H9 (cell line): ENCODE measurements around the gene EFCAB11. TPM values are rescaled to one million over a fixed set of nuclear protein-coding genes. Genes with fewer than 3 reads are reported as not detected.

ENCODE experiments used
- DNase-seq: peaks from one replicate; pipeline ENCODE4 v3.0.0-alpha.2; 2017
- H2AFZ ChIP-seq: one replicate; pipeline ENCODE4 v1.6.1; 2013; ENCODE audit warnings: mild to moderate bottlenecking, low read length, control low read depth, moderate library complexity
- H2AK5ac ChIP-seq: 2 replicates; pipeline ENCODE4 v1.6.1; 2013; ENCODE audit warnings: low read length, control low read depth, mixed read lengths; ENCODE audit not compliant: insufficient read length
- H2BK120ac ChIP-seq: one replicate; pipeline ENCODE4 v1.6.1; 2013; ENCODE audit warnings: low read depth, mild to moderate bottlenecking, low read length, control low read depth, inconsistent platforms; ENCODE audit not compliant: poor library complexity, severe bottlenecking
- H2BK12ac ChIP-seq: 2 replicates; pipeline ENCODE4 v1.6.1; 2013; ENCODE audit warnings: low read length, control low read depth, mixed read lengths, low read depth; ENCODE audit not compliant: insufficient read length
- H2BK15ac ChIP-seq: 2 replicates; pipeline ENCODE4 v1.6.1; 2013; ENCODE audit warnings: low read depth, low read length, control low read depth
- H2BK20ac ChIP-seq: one replicate; pipeline ENCODE4 v1.6.1; 2013; ENCODE audit warnings: low read depth, mild to moderate bottlenecking, low read length, control low read depth, inconsistent platforms; ENCODE audit not compliant: poor library complexity, severe bottlenecking
- H2BK5ac ChIP-seq: 2 replicates; pipeline ENCODE4 v1.6.1; 2013; ENCODE audit warnings: low read length, control low read depth, mixed read lengths; ENCODE audit not compliant: insufficient read length
- H3K14ac ChIP-seq: 2 replicates; pipeline ENCODE4 v1.6.1; 2013; ENCODE audit warnings: low read length, control low read depth; ENCODE audit not compliant: insufficient read depth
- H3K18ac ChIP-seq: 2 replicates; pipeline ENCODE4 v1.6.1; 2013; ENCODE audit warnings: low read depth, mild to moderate bottlenecking, mixed read lengths, low read length, control low read depth; ENCODE audit not compliant: insufficient read length
- H3K23ac ChIP-seq: 2 replicates; pipeline ENCODE4 v1.6.1; 2013; ENCODE audit warnings: low read length, control low read depth, mixed read lengths, low read depth; ENCODE audit not compliant: insufficient read length
- H3K23me2 ChIP-seq: 2 replicates; pipeline ENCODE4 v1.6.1; 2013; ENCODE audit warnings: low read depth, mild to moderate bottlenecking, mixed read lengths, low read length, control low read depth; ENCODE audit not compliant: insufficient read length, poor library complexity, severe bottlenecking
- H3K27ac ChIP-seq: 2 replicates; pipeline ENCODE4 v1.5.1; 2013; ENCODE audit warnings: low read length, control low read depth, mixed read lengths, low read depth; ENCODE audit not compliant: insufficient read length
- H3K27me3 ChIP-seq: 2 replicates; pipeline ENCODE4 v1.6.1; 2013; ENCODE audit warnings: low read length, control low read depth, inconsistent platforms; ENCODE audit not compliant: insufficient read depth
- H3K4ac ChIP-seq: 2 replicates; pipeline ENCODE4 v1.6.1; 2013; ENCODE audit warnings: low read depth, mild to moderate bottlenecking, control low read depth, inconsistent platforms, low read length, moderate library complexity
- H3K4me1 ChIP-seq: 2 replicates; pipeline ENCODE4 v1.6.1; 2013; ENCODE audit warnings: low read length, control low read depth, inconsistent platforms; ENCODE audit not compliant: insufficient read depth
- H3K4me2 ChIP-seq: 2 replicates; pipeline ENCODE4 v1.6.1; 2013; ENCODE audit warnings: low read length, control low read depth, mixed read lengths; ENCODE audit not compliant: insufficient read length, insufficient read depth
- H3K56ac ChIP-seq: 2 replicates; pipeline ENCODE4 v1.6.1; 2013; ENCODE audit warnings: low read depth, mild to moderate bottlenecking, mixed read lengths, low read length, control low read depth; ENCODE audit not compliant: insufficient read length
- H3K79me1 ChIP-seq: 2 replicates; pipeline ENCODE4 v1.6.1; 2013; ENCODE audit warnings: low read depth, mild to moderate bottlenecking, moderate library complexity, low read length, control low read depth, inconsistent platforms; ENCODE audit not compliant: insufficient read depth, poor library complexity, severe bottlenecking
- H3K79me2 ChIP-seq: 2 replicates; pipeline ENCODE4 v1.6.1; 2013; ENCODE audit warnings: low read length, control low read depth, inconsistent platforms; ENCODE audit not compliant: insufficient read depth
- H3K9ac ChIP-seq: 2 replicates; pipeline ENCODE4 v1.6.1; 2013; ENCODE audit warnings: low read length, control low read depth, mixed read lengths; ENCODE audit not compliant: insufficient read length; ENCODE audit errors: extremely low read depth
- H3K9me3 ChIP-seq: one replicate; pipeline ENCODE4 v1.6.1; 2013; ENCODE audit warnings: low read depth, low read length, inconsistent platforms; ENCODE audit not compliant: control insufficient read depth
- H3T11ph ChIP-seq: one replicate; pipeline ENCODE4 v1.6.1; 2013; ENCODE audit warnings: mild to moderate bottlenecking, low read length, control low read depth, inconsistent platforms
- H4K20me1 ChIP-seq: one replicate; pipeline ENCODE4 v1.6.1; 2013; ENCODE audit not compliant: control insufficient read depth, insufficient read length, insufficient read depth
- H4K5ac ChIP-seq: 2 replicates; pipeline ENCODE4 v1.6.1; 2013; ENCODE audit warnings: low read depth, mild to moderate bottlenecking, mixed read lengths, low read length, control low read depth; ENCODE audit not compliant: insufficient read length
- H4K8ac ChIP-seq: replicated peaks from 2 replicates; pipeline ENCODE4 v1.6.1; 2013; ENCODE audit warnings: low read length, control low read depth, mixed read lengths, low read depth; ENCODE audit not compliant: insufficient read length
- H4K91ac ChIP-seq: 2 replicates; pipeline ENCODE4 v1.6.1; 2013; ENCODE audit warnings: low read depth, mild to moderate bottlenecking, moderate library complexity, mixed read lengths, low read length, control low read depth; ENCODE audit not compliant: insufficient read length
- H3K27ac Mint-ChIP-seq, 3 experiments: 2 replicates in 2 of 3; 3 replicates in 1 of 3; pipeline ENCODE4 v1.8.0; 2020 to 2021; ENCODE audit warnings: mixed read lengths in 3 of 3, mild to moderate bottlenecking in 1 of 3, moderate library complexity in 1 of 3
- H3K27me3 Mint-ChIP-seq: 2 replicates; pipeline ENCODE4 v1.8.0; 2021; ENCODE audit warnings: low read depth, mild to moderate bottlenecking, moderate library complexity, mixed read lengths
- H3K36me3 Mint-ChIP-seq, 3 experiments: 2 replicates in 2 of 3; 3 replicates in 1 of 3; pipeline ENCODE4 v1.8.0; 2020 to 2021; ENCODE audit warnings: low read depth in 3 of 3, mixed read lengths in 3 of 3; ENCODE audit not compliant: insufficient read depth in 1 of 3
- H3K4me1 Mint-ChIP-seq, 2 experiments: 2 replicates each; pipeline ENCODE4 v1.8.0; 2020; ENCODE audit warnings: mixed read lengths in 2 of 2
- H3K4me3 Mint-ChIP-seq, 2 experiments: 2 replicates in 1 of 2; 3 replicates in 1 of 2; pipeline ENCODE4 v1.8.0; 2020 to 2021; ENCODE audit warnings: mild to moderate bottlenecking in 2 of 2, mixed read lengths in 2 of 2, moderate library complexity in 1 of 2
- H3K9me3 Mint-ChIP-seq, 2 experiments: 2 replicates in 1 of 2; 3 replicates in 1 of 2; pipeline ENCODE4 v1.8.0; 2020; ENCODE audit warnings: mild to moderate bottlenecking in 2 of 2, mixed read lengths in 2 of 2, moderate library complexity in 1 of 2
- CTCF ChIP-seq: fragments of 200-600 bp; sonication (generic); conservative IDR thresholded peaks from 3 replicates; pipeline ENCODE4 v1.8.0; 2021; ENCODE audit warnings: antibody characterized with exemption, mild to moderate bottlenecking
- WGBS: extraction: QIAGEN DNeasy Blood & Tissue Kit; methylation state at CpG from one replicate; pipeline ENCODE4 v1.1.7; 2013; ENCODE audit warnings: missing lambda C conversion rate, low lambda C conversion rate, mixed read lengths; ENCODE audit not compliant: insufficient read length; ENCODE audit errors: extremely low coverage; 5-methylcytosine and 5-hydroxymethylcytosine counted together
- total RNA-seq: library from RNA; stranded (reverse); gene quantifications from 2 replicates; pipeline ENCODE4 v1.2.1, GENCODE V29; 2021

EFCAB11 gene
- total RNA-seq, 1 experiment from 2014 or later: 17.4 TPM

- Histone ChIP-seq H3K56ac (no peak overlapping the region), H3K27ac (no peak overlapping the region), H3K79me2 (no peaks in the 10 kb centered on the region), H3K18ac (no peak overlapping the region), H2BK120ac (no peak overlapping the region), H3K14ac (no peak overlapping the region), H2AFZ (no peak overlapping the region), H3T11ph (no peak overlapping the region), H3K4me1 (no peaks in the 10 kb centered on the region), H2BK20ac (no peak overlapping the region), H3K23ac (no peak overlapping the region), H2BK15ac (no peak overlapping the region), H4K91ac (no peak overlapping the region), H3K4ac (no peak overlapping the region), H3K27me3 (no peaks in the 10 kb centered on the region), H2BK5ac (no peak overlapping the region), H3K9me3 (no peaks in the 10 kb centered on the region), H4K20me1 (no peaks in the 10 kb centered on the region), H4K8ac (no peak overlapping the region), H3K23me2 (no peaks in the 10 kb centered on the region), H4K5ac (no peak overlapping the region), H3K79me1 (no peaks in the 10 kb centered on the region), H2AK5ac (no peak overlapping the region), H3K4me2 (no peak overlapping the region), H3K9ac (no peak overlapping the region), H2BK12ac (no peak overlapping the region)
- Mint-ChIP-seq H3K4me3 (no peak overlapping the region), H3K4me1 (peaks cover 0 to 8% of the 10 kb centered on the region in 2 experiments; a peak in 3 of 4 replicates), H3K27me3 (no peaks in the 10 kb centered on the region), H3K9me3 (no peaks in the 10 kb centered on the region), H3K27ac (no peak overlapping the region), H3K36me3 (peaks cover 0 to 3% (median 0%) of the 10 kb centered on the region in 3 experiments; a peak in 1 of 7 replicates)
- TF ChIP-seq CTCF: no peak
- no CpG with 5 or more reads among the region's 6 CpGs for WGBS
- no peak for DNase-seq
Observed at GRCh38 chr14:89933002-89933401, 21.5 kb downstream of the EFCAB11 start.
